Fibroblast of upper back skin (primary cell): ENCODE results near the gene AIP.
"Not testable (repeated sequence)": the region's sequence is repeated elsewhere in the genome, so short reads cannot be mapped to it uniquely, and the experiment has no call there.

ENCODE experiments used
- DNase-seq: peaks from one replicate; pipeline ENCODE4 v3.0.0-alpha.2; 2013

Gene AIP

GRCh38 chr11:67469508-67469811 is 13.4 kb upstream of the AIP start:
- no peak for DNase-seq

DNA sequence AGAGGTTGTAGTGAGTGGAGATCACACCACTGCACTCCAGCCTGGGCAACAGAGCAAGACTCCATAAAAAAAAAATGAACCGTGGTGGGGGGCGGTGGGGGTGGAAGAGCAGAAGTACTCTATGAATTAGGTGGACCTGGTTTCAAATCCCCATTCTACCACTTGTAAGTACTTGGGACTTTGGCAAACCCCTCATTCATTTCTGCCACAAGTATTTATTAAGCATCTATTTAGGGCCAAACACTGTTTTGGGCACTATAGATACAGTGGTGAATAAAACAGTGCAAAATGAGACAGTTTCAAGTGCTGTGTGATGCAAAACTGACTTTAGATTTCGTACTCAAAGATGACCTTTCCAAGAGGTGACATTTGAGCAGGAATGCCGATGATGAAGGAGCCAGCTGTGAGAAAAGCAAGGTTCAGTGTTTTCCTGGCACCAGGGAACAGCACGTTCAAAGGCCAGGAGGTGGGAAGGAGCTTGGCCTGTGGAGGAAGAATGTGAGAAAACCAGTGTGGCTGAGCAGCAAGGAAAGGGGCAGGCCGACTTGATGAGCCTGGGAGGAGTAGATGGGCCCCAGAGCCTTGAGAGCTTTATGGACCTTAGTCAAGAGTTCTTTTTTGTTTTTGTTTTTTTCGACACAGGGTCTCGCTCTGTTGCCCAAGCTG is 12.4 kb upstream of the AIP start:
- DNase-seq: no peak

GRCh38 chr11:67472882-67473281 is 9.9 kb upstream of the AIP start:
- DNase-seq: no peak

DNA sequence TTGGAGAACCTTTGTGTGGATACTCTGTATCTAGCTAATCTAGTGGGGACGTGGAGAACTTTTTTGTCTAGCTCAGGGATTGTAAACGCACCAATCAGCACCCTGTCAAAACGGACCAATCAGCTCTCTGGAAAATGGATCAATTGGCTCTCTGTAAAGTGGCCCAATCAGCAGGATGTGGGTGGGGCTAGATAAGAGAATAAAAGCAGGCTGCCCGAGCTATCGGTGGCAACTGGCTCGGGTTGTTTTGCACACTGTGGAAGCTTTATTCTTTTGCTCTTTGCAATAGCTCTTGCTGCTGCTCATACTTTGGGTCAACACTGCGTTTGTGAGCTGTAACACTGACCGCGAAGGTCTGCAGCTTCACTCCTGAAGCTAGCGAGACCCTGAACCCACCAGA is 6.1 kb upstream of the AIP start:
- DNase-seq: not testable (repeated sequence)

DNA sequence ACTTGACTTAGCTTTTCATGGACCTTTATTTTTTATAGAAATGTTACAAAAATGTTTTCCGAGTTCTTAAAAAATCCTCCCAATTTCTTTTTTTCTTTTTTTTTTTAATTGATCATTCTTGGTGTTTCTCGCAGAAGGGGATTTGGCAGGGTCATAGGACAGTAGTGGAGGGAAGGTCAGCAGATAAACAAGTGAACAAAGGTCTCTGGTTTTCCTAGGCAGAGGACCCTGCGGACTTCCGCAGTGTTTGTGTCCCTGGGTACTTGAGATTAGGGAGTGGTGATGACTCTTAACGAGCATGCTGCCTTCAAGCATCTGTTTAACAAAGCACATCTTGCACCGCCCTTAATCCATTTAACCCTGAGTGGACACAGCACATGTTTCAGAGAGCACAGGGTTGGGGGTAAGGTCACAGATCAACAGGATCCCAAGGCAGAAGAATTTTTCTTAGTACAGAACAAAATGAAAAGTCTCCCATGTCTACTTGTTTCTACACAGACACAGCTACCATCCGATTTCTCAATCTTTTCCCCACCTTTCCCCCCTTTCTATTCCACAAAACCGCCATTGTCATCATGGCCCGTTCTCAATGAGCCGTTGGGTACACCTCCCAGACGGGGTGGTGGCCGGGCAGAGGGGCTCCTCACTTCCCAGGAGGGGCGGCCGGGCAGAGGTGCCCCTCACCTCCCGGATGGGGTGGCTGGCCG is 5.3 kb upstream of the AIP start:
- not testable (repeated sequence) for DNase-seq

DNA sequence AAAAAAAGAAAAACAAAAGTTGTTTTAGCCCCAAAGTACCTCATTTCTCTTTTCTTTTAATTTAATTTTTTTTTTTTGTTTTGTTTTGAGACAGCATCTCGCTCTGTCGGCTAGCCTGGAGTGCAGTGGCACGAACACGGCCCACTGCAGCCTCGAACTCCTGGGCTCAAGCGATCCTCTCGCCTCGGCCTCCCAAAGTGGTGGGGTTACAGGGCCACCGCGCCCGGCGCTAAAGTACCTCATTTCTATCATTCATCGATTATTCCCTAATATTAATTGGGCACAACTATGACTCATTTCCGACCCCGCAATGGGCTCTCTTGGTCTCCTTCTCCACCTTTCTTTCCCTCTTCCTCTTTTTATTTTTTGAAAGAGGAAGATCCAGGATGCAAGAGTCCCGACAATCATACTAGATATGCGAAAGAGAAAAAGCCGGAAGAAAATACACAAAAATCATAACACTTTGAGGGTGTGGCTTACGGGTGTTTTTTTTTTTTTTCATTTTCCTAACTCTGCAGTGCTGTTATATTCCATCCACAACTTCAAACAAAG is 475 bp upstream of the AIP start:
- DNase-seq: no peak

DNA sequence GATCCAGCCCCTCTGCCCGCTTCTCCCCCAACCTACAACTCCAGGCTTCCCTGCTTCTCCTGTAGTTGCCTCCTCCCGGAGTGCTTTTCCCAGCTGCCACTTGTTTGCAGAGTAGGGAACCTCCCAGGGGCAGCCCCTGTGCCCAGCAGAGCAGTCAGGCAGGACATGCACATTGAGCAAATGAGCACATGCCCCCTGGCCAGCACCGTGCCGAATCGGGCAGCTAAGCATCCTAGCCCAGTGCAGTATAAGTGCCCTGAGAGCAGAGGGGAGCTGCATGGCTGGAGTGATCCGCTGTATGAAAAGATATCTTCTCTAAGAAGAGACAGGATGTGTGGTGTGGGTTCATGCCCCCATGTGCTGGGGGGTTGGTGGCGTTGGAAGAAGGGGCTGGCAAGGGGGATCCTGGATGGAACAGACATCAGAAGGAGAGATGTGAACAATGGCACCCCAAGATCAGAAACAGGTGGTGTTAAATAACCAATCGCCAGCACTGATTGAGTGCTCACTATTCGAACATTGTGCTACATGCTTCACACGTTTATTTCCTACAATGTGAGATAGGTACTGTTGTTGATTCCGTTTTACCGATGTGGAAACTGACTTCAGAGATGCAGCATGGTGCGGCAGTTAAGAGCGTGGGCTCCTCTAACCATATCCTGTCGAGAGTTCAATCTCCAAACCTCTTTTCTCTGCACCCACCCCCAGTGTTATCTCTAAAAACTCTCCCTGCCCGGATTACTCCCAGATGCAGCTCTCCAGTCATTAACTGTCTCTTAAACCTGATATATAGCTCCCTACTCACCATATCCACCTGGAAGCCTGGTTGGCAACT is 1.2 kb downstream of the AIP start:
- no peak for DNase-seq

GRCh38 chr11:67484847-67485311 is 2.1 kb downstream of the AIP start:
- DNase-seq: no peak

GRCh38 chr11:67485873-67486361 is 3.1 kb downstream of the AIP start:
- DNase-seq: not testable (repeated sequence)

DNA sequence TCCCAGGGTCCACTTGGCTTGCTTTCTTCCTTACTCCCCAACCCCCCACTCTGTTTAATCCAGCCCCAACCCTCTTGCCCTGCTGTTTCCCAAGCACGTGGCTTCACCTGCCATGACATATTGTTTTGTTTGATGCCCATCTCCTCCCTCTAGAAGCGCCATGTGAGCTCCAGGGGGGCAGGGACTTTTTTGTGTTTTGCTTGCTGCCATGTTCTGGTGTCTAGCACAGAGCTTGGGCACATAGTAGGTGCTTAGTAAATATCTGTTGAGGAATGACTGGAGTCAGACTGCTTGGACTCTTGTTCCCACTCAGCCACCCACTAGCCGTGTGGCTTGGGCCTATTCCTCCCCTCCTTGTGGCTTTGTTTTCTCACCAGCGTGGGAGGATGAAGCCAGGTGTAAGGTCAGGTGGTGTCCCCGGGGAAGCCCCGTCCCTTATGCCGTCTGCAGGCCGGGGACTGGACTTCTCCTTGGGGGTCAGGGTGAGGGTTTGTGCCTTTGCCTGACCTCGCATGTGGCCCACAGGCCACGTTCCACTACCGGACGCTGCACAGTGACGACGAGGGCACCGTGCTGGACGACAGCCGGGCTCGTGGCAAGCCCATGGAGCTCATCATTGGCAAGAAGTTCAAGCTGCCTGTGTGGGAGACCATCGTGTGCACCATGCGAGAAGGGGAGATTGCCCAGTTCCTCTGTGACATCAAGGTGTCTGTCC is 3.8 kb downstream of the AIP start:
- DNase-seq: no peak

- DNase-seq: no peak
These were observed 6.5 kb downstream of the AIP start for GRCh38 chr11:67489203-67489884.

GRCh38 chr11:67489885-67490726 is 7.3 kb downstream of the AIP start:
- DNase-seq: no peak

- no peak for DNase-seq
These were observed 7.9 kb downstream of the AIP start for GRCh38 chr11:67490727-67491065.

- no peak for DNase-seq
These were observed 8.6 kb downstream of the AIP start for GRCh38 chr11:67491276-67492068.

GRCh38 chr11:67492069-67492727 is 9.4 kb downstream of the AIP start:
- DNase-seq: no peak

DNA sequence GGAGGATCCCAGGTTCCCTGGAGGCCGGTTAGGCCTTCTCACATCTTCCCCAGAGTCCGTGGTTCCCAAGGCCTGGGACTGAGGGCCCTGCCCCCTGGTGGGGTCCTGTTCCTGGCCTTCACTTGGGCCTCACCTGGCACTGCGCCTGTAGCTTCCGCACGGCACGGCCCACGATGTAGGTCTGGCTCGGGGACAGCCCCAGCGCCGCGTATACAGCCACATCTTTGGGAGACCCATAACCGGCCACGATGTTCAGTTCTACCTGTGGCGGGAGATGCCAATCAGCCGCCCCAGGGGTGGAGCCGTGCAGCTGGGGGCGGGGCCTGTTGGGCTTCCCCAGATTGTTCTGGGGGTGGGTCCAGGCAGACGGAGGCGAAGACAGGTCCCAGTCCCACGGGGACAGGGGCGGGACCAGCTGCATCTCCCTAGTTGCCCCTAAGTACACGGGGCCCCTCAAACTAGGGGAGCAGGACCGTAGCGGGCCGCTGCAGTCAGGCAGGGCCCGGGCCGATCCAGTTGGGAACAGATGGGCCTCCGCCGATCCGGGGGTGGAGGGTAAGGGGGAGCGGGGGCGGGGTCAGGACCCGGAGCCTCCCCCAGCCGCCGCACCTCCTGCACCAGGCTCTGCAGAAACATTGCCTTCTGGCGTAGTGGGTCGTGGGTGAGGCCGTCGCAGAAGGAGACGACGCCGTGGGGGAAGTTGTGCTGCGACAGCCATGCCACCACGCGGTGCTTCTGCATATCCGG is 10.1 kb downstream of the AIP start:
- DNase-seq: no peak

DNA sequence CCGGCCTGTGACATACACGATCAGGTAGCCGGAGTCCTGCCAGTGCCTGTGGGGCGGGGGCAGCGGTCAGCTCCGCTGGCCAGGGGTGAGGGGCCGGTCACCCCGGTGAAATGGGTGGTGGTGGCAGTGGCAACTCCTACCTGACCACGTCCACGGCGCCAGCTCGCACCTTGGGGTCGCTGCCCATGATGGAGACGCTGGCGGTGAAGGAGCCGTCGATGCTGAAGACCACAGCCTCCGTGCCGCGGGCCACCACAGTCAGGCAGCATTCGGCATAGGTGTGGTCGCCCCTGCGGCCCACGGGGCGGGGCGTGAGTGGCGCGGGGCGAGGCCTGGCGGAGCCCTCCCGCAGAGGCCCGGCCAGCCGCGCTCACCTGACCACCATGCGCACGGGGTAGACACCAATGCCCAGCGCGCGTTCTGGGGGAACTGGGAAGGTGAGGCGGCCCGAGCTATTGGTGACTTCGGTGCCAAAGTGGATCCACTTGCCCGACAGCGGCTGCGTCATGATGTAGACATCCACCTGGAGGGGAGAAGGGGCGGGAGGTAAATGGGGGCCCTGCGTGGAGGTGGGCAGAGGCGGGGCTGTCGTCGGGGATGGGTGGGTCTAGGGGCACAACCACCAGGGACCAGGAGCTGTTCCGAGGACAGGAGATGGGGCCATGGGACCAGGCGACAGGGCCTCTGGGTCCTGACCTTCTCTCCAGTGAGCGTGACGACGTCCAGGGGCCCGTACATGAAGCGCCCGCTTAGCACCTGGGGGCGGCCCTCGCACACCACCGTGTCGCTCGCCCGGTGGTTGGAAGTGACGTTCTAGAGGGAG is 10.9 kb downstream of the AIP start:
- no peak for DNase-seq
